Left cardiac atrium (tissue), 4 donors: Measurements from ENCODE around the gene ZNF383. TPM values are rescaled to one million over a fixed set of nuclear protein-coding genes. Genes with fewer than 3 reads are reported as not detected.
"Not testable (repeated sequence)": the region's sequence is repeated elsewhere in the genome, so short reads cannot be mapped to it uniquely, and the experiment has no call there.

Experiments used
- ATAC-seq, 2 donors: fragments of 200-7000 bp; cut with Tn5 transposase; one replicate each; pipeline ENCODE4 v1.9.1; 2020; ENCODE audit warnings: mild to moderate bottlenecking in 2 of 2, moderate library complexity in 2 of 2
- DNase-seq: peaks from one replicate; pipeline ENCODE4 v3.0.0-alpha.2; 2020
- intact Hi-C, 2 donors: fragments of 100-400 bp; cut with DNase I; formaldehyde crosslinking; loops; one replicate each; pipeline versions ENCODE4 v1.14.1 to v1.15.1; 2022 to 2023
- total RNA-seq, 2 donors: library from RNA; stranded (reverse); fragmentation: NEBNext Ultra II Directional; extraction: Animal tissue kit (Norgen Biotek cat#: 25700); gene quantifications; one replicate each; pipeline ENCODE4 v1.2.1, GENCODE V29; 2021
- donor health status: DM: no; HTN: yes; CAD: no.
- donor health status: DM: no; HTN: yes; CAD: no; lungs with severe emphysema.
- donor health status: DM: yes; HTN: yes; CAD: no.
- donor health status: Dilated cardiomyopathy.

Gene ZNF383
- total RNA-seq, 2 donors from 2014 or later: 8.5 to 10.5 TPM

DNA sequence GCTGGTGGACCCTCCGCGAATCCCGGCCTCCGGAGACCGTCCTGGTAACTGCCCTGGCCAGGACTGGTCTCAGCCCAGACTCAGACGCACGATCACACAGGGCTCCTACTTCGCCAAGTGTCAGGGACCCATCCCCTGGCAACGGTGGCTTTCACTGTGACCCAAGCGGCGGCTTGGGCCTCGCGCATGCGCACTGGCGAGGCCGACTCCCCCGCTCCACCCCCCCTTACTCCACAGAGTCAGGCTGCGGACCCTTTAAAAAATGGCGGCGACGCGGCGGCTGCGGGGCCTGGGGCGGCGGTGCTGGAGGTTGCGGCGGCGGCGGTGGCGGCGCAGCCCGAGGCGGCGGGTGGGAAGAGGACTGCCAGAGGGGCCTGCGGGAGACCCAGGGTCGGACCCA lies 66.0 kb downstream of the ZNF383 start:
- DNase-seq, intact Hi-C loops, ATAC-seq: not testable (repeated sequence)

DNA sequence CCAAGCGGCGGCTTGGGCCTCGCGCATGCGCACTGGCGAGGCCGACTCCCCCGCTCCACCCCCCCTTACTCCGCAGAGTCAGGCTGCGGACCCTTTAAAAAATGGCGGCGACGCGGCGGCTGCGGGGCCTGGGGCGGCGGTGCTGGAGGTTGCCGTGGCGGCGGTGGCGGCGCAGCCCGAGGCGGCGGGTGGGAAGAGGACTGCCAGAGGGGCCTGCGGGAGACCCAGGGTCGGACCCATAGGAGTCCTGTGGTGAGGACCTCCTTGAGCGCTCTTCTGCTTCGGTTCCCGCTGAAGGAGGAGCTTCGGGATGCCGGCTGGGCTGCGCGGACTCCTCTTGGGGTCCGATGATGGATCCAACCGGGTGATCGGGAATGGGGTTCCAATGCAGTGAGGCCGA lies 71.2 kb downstream of the ZNF383 start:
- intact Hi-C loops, ATAC-seq, DNase-seq: not testable (repeated sequence)

DNA sequence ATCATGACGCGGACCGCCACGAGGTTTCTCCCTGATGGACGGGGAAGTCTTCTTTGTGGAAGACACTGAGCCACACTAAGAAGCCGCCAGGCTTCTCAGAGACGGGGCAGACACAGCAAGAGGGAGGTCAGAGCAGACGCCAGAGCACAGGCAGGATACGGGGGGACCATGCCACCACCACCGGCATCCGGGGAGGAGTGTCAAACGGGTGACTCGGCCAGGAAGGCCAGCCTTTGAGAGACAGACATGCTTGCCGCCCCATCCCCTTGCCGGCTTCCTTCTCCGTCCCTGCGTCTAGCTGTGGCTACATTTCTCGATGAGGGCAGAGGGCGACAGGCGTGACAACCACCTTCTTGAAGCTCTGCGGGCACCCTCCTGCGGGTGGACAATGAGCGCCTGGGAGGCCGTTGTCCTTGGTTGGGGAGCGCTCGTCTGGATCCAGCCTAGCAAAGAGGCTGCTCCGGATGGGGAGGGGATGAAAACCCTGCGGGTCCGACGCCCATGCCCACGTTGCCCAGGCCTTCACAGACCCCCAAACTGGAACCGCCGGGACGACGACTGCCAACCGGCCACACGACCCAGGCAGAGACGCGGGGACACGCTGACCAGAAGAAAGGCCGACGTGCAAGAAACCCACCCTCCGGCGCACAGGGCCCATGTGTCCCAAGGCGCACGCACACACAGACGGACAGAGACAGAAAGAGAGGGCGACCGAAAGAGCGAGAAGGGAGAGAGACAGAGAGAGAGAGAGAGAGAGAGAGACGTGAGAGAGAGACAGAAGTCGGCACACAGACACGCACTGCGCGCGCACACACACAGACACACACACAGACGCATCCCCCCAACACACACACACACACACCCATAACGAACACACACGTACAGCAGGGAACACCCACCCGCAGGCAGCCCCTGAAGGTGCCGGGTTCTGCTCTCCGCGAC lies 75.3 kb downstream of the ZNF383 start:
- ATAC-seq, intact Hi-C loops: not testable (repeated sequence)
- DNase-seq: peak; percentile 52

DNA sequence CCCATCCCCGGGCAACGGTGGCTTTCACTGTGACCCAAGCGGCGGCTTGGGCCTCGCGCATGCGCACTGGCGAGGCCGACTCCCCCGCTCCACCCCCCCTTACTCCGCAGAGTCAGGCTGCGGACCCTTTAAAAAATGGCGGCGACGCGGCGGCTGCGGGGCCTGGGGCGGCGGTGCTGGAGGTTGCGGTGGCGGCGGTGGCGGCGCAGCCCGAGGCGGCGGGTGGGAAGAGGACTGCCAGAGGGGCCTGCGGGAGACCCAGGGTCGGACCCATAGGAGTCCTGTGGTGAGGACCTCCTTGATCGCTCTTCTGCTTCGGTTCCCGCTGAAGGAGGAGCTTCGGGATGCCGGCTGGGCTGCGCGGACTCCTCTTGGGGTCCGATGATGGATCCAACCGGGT lies 76.2 kb downstream of the ZNF383 start:
- intact Hi-C loops, ATAC-seq: not testable (repeated sequence)
- DNase-seq: peak; percentile 37

Other genes with a start within 250 kb of the ZNF383 start
- 1 to 10 TPM; 7.5 to 8.5 TPM for gene ZNF420, start 139.8 kb upstream of the ZNF383 start, total RNA-seq
- gene ZNF585A, start 45.5 kb upstream of the ZNF383 start, total RNA-seq: 10 to 100 TPM in 1 of 2 donors, 1 to 10 TPM in 1; 6.6 to 11.6 TPM
- gene ZNF585B, start 7.7 kb upstream of the ZNF383 start, total RNA-seq: 10 to 100 TPM in 1 of 2 donors, 1 to 10 TPM in 1; 8.7 to 12.7 TPM
- 1 to 10 TPM; 6.1 to 7.1 TPM for gene ZNF527, start 152.9 kb downstream of the ZNF383 start, total RNA-seq
- 1 to 10 TPM; 6.1 to 6.8 TPM for gene ZNF569, start 249.2 kb downstream of the ZNF383 start, total RNA-seq